Heart right ventricle (tissue), 16 donors: ENCODE data around the gene PPP4R1. TPM values are rescaled to one million over a fixed set of nuclear protein-coding genes. Genes with fewer than 3 reads are reported as not detected.

Experiments
- ATAC-seq, 8 donors: fragments of 200-7000 bp; cut with Tn5 transposase; one replicate each; pipeline ENCODE4 v1.9.1; 2020; ENCODE audit warnings: mild to moderate bottlenecking in 8 of 8, moderate library complexity in 8 of 8, moderate number of reproducible peaks in 1 of 8
- DNase-seq, 2 donors: peaks; one replicate each; pipeline ENCODE4 v3.0.0-alpha.2; 2020
- H3K27ac ChIP-seq, 10 donors: fragments of 200-600 bp; sonication (generic) in 2 of 10; one replicate each; pipeline versions ENCODE4 v1.5.0 to v1.8.0; 2020 to 2022; ENCODE audit warnings: mild to moderate bottlenecking in 3 of 10
- H3K27me3 ChIP-seq, 7 donors: fragments of 200-600 bp; one replicate each; pipeline ENCODE4 v1.8.0; 2021 to 2022; ENCODE audit warnings: mild to moderate bottlenecking in 2 of 7
- H3K36me3 ChIP-seq, 9 donors: fragments of 200-600 bp; sonication (generic) in 1 of 9; one replicate each; pipeline versions ENCODE4 v1.5.0 to v1.8.0; 2020 to 2022; ENCODE audit warnings: mild to moderate bottlenecking in 2 of 9
- H3K4me1 ChIP-seq, 9 donors: fragments of 200-600 bp; sonication (generic) in 1 of 9; one replicate each; pipeline versions ENCODE4 v1.5.0 to v1.8.0; 2020 to 2022; ENCODE audit warnings: mild to moderate bottlenecking in 4 of 9
- H3K4me3 ChIP-seq, 10 donors: fragments of 200-600 bp; sonication (generic) in 2 of 10; one replicate each; pipeline versions ENCODE4 v1.5.0 to v1.8.0; 2020 to 2022; ENCODE audit warnings: mild to moderate bottlenecking in 7 of 10, moderate library complexity in 2 of 10
- H3K9me3 ChIP-seq, 11 donors: fragments of 200-600 bp in 10 of 11; sonication (generic) in 2 of 11; one replicate each; pipeline versions ENCODE4 v1.5.0 to v1.8.0; 2013 to 2022; ENCODE audit warnings: mild to moderate bottlenecking in 2 of 11, control low read depth in 1 of 11, moderate library complexity in 1 of 11
- WGBS, 2 donors: extraction: QIAGEN DNeasy Blood & Tissue Kit; methylation state at CpG; one replicate each; pipeline ENCODE4 v1.1.7; 2013; ENCODE audit warnings: inconsistent platforms in 1 of 2; 5-methylcytosine and 5-hydroxymethylcytosine counted together
- intact Hi-C, 10 donors: fragments of 100-400 bp; cut with DNase I; formaldehyde crosslinking; loops; one replicate each; pipeline versions ENCODE4 v1.11.1 to v1.14.2; 2022
- polyA plus RNA-seq, 2 donors: library from polyadenylated mRNA; stranded (reverse); fragments of 200-250 nt; gene quantifications; one replicate each; pipeline ENCODE4 v1.2.3, GENCODE V29; 2013
- total RNA-seq, 10 donors: library from RNA; stranded (reverse); fragmentation: NEBNext Ultra II Directional in 3 of 10; extraction: Animal tissue kit (Norgen Biotek cat#: 25700) in 3 of 10; gene quantifications; one replicate each; pipeline versions ENCODE4 v1.2.1 to v1.2.4, GENCODE V29; 2021 to 2023
- TF ChIP-seq, protein P1 (sequence below), 9 donors: fragments of 200-600 bp; sonication (generic) in 2 of 9; IDR thresholded peaks; one replicate each; pipeline versions ENCODE4 v1.5.0 to v1.8.0; 2021 to 2022; ENCODE audit warnings: antibody characterized with exemption in 9 of 9, mild to moderate bottlenecking in 5 of 9, moderate library complexity in 1 of 9
- donor health status: Arrhythmogenic right ventricular cardiomyopathy.
- donor health status: ischemic (EF 13 %, LVEDD 7.1; RV severe dilation, severe dysfunction).
- donor health status: healthy with polysubstance abuse.
- donor health status: DM: no; HTN: yes; CAD: no.
- donor health status: DM: no; HTN: no; CAD: no.
- donor health status: ischemic (EF 25% LVEDD 6.9; RV normal size, moderate dysfunction).
- donor health status: ischemic (EF 25% LVEDD 5.7; RV mildly dilated, moderate dysfunction).
- donor health status: healthy.
- donor health status: DM: yes; HTN: yes; CAD: no.
- donor health status: Ischemic cardiomyopathy.
- donor health status: ischemic (EF 35%, LVEDD 5.7; RV mildly dilated, moderate dysfunction).
- donor health status: nonischemic (EF 11% LVEDD 7.7; RV severe dilation, severe dysfunction).
- donor health status: DM: yes; HTN: yes; CAD: no.
- donor health status: PGD.
- donor health status: ischemic (EF 29% LVEDD 5.4; RV normal size, mild dysfunction).
- donor health status: nonischemic (EF 23%, LVEDD 6.1; RV moderate dilation, normal function).

Gene PPP4R1
- total and polyA plus RNA-seq, 12 donors, result 24.7 to 87.4 (median 60.4) TPM

- Histone ChIP-seq H3K27ac (no peak overlapping the region), H3K4me1 (peaks cover 0 to 24% (median 10%) of the 10 kb centered on the region in 9 donors), H3K4me3 (no peak overlapping the region), H3K27me3 (no peaks in the 10 kb centered on the region), H3K9me3 (no peaks in the 10 kb centered on the region), H3K36me3 (no peaks in the 10 kb centered on the region)
- no peak for ATAC-seq
- no peak for DNase-seq
- TF ChIP-seq, protein P1, sequence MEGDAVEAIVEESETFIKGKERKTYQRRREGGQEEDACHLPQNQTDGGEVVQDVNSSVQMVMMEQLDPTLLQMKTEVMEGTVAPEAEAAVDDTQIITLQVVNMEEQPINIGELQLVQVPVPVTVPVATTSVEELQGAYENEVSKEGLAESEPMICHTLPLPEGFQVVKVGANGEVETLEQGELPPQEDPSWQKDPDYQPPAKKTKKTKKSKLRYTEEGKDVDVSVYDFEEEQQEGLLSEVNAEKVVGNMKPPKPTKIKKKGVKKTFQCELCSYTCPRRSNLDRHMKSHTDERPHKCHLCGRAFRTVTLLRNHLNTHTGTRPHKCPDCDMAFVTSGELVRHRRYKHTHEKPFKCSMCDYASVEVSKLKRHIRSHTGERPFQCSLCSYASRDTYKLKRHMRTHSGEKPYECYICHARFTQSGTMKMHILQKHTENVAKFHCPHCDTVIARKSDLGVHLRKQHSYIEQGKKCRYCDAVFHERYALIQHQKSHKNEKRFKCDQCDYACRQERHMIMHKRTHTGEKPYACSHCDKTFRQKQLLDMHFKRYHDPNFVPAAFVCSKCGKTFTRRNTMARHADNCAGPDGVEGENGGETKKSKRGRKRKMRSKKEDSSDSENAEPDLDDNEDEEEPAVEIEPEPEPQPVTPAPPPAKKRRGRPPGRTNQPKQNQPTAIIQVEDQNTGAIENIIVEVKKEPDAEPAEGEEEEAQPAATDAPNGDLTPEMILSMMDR (IDR thresholded peaks at IDR 0.05), result no peak
- intact Hi-C loops, result loop anchor here in 4 of 10 donors (10.0 kb wide), 3 partner anchors 56 to 906 kb away; partner anchors contain the start of genes VAPA (in 2 of the 4) and NAPG (in 1 of the 4)
- 55 to 72% methylated on average over 3 of the region's 3 CpGs for WGBS, 2 donors
Measured at GRCh38 chr18:9619056-9619455, 4.7 kb upstream of the PPP4R1 start.

- no peaks in the 10 kb centered on the region for H3K36me3 ChIP-seq
- peaks cover 0 to 37% (median 20%) of the 10 kb centered on the region in 9 donors for H3K4me1 ChIP-seq
- DNase-seq, result no peak
Measured at GRCh38 chr18:9617006-9617542, 2.7 kb upstream of the PPP4R1 start.

DNA sequence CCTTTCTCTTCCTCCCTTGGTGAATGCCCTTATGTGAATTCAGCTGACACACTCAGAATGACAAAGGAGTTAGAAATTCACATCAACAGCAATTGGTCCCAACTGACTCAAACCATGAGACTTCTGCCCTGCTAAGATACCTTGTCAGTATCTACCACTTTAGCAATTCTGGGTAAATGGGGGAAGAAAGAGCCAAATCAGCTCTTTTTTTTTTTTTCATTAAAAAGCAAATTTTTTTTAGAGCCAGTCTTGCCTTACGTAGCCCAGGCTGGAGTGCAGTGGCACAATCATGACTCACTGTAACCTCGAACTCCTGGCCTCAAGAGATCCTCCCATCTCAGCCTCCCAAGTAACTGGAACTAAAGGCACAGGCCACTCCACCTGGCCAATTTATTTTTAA is 1.7 kb upstream of the PPP4R1 start:
- peak overlapping the region in 2 of 10 donors; percentile 97 for H3K27ac ChIP-seq
- no peaks in the 10 kb centered on the region for H3K27me3 ChIP-seq
- intact Hi-C loops, result loop anchor here in 4 of 10 donors (10.0 kb wide), 3 partner anchors 59 to 909 kb away; partner anchors contain the start of genes VAPA (in 2 of the 4) and NAPG (in 1 of the 4)
- no peaks in the 10 kb centered on the region for H3K9me3 ChIP-seq
- peaks cover 0 to 10% (median 3%) of the 10 kb centered on the region in 9 donors for H3K36me3 ChIP-seq
- H3K4me3 ChIP-seq, result no peak overlapping the region
- DNase-seq (no peak), ATAC-seq (no peak)
- peaks cover 0 to 40% (median 26%) of the 10 kb centered on the region in 9 donors for H3K4me1 ChIP-seq
- 97 to 100% methylated on average over 2 of the region's 2 CpGs for WGBS, 2 donors
- TF ChIP-seq, protein P1 (IDR thresholded peaks at IDR 0.05), result no peak

More at GRCh38 chr18:9617006-9617542, 2.7 kb upstream of the PPP4R1 start:
- Histone ChIP-seq H3K4me3 (no peak overlapping the region), H3K27ac (no peak overlapping the region), H3K27me3 (no peaks in the 10 kb centered on the region), H3K9me3 (no peaks in the 10 kb centered on the region)
- TF ChIP-seq, protein P1 (IDR thresholded peaks at IDR 0.05), result no peak
- intact Hi-C loops, result loop anchor here in 4 of 10 donors (10.0 kb wide), 3 partner anchors 58 to 908 kb away; partner anchors contain the start of genes VAPA (in 2 of the 4) and NAPG (in 1 of the 4)
- no peak for ATAC-seq
- 79 to 87% methylated on average over 5 of the region's 5 CpGs for WGBS, 2 donors

GRCh38 chr18:9615280-9615797 is 980 bp upstream of the PPP4R1 start:
- no peak for DNase-seq
- Histone ChIP-seq H3K27ac (peak overlapping the region; percentile 84 to 99 (median 97)), H3K9me3 (no peaks in the 10 kb centered on the region), H3K4me3 (peak overlapping the region; percentile 64 to 91 (median 86)), H3K36me3 (peaks cover 0 to 17% (median 4%) of the 10 kb centered on the region in 9 donors), H3K27me3 (no peaks in the 10 kb centered on the region), H3K4me1 (peaks cover 0 to 45% (median 27%) of the 10 kb centered on the region in 9 donors)
- TF ChIP-seq, protein P1 (IDR thresholded peaks at IDR 0.05), result no peak
- 41 to 47% methylated on average over 13 of the region's 13 CpGs for WGBS, 2 donors
- intact Hi-C loops, result loop anchor here in 4 of 10 donors (10.0 kb wide), 3 partner anchors 59 to 909 kb away; partner anchors contain the start of genes VAPA (in 2 of the 4) and NAPG (in 1 of the 4)
- ATAC-seq, result no peak
